GM23338 (cell line): ENCODE measurements around the gene GABPB1.

Experiments used
- CREB1 ChIP-seq: fragments of 250-450 bp; sonication (Bioruptor Pico); IDR thresholded peaks from 2 replicates; pipeline ENCODE4 v1.5.0; 2020; ENCODE audit warnings: low read depth, mild to moderate bottlenecking, moderate library complexity
- ETS1 ChIP-seq: IDR thresholded peaks from 2 replicates; pipeline ENCODE4 v1.6.1; 2016; ENCODE audit warnings: antibody characterized with exemption
- EZH2 ChIP-seq: fragments of 200-600 bp; sonication (generic); IDR thresholded peaks from one replicate; pipeline ENCODE4 v1.8.0; 2017; ENCODE audit warnings: antibody characterized with exemption, mild to moderate bottlenecking, low read depth; ENCODE audit not compliant: unreplicated experiment
- EZH2phosphoT487 ChIP-seq: fragments of 200-600 bp; sonication (generic); IDR thresholded peaks from one replicate; pipeline ENCODE4 v1.8.1; 2018; ENCODE audit warnings: antibody characterized with exemption; ENCODE audit not compliant: unreplicated experiment
- JUNB ChIP-seq: IDR thresholded peaks from one replicate; pipeline ENCODE4 v1.6.1; 2016; ENCODE audit warnings: antibody characterized with exemption; ENCODE audit not compliant: unreplicated experiment
- POLR2AphosphoS5 ChIP-seq: IDR thresholded peaks from 2 replicates; pipeline ENCODE4 v1.6.1; 2016; ENCODE audit warnings: antibody characterized with exemption, low read depth
- ZNF331 ChIP-seq: fragments of 250-450 bp; sonication (Bioruptor Pico); IDR thresholded peaks from 2 replicates; pipeline ENCODE4 v1.5.0; 2020; ENCODE audit warnings: low read depth, mild to moderate bottlenecking, moderate library complexity
- TF ChIP-seq, protein P1 (sequence below), 2 experiments: fragments of 200-600 bp in 1 of 2; sonication (generic) in 1 of 2; conservative IDR thresholded peaks; 2 replicates each; pipeline versions ENCODE4 v1.5.1 to v1.6.1; 2016 to 2017; ENCODE audit warnings: antibody characterized with exemption in 2 of 2, low read depth in 2 of 2, mild to moderate bottlenecking in 2 of 2, moderate library complexity in 1 of 2

- TF ChIP-seq, protein P1, sequence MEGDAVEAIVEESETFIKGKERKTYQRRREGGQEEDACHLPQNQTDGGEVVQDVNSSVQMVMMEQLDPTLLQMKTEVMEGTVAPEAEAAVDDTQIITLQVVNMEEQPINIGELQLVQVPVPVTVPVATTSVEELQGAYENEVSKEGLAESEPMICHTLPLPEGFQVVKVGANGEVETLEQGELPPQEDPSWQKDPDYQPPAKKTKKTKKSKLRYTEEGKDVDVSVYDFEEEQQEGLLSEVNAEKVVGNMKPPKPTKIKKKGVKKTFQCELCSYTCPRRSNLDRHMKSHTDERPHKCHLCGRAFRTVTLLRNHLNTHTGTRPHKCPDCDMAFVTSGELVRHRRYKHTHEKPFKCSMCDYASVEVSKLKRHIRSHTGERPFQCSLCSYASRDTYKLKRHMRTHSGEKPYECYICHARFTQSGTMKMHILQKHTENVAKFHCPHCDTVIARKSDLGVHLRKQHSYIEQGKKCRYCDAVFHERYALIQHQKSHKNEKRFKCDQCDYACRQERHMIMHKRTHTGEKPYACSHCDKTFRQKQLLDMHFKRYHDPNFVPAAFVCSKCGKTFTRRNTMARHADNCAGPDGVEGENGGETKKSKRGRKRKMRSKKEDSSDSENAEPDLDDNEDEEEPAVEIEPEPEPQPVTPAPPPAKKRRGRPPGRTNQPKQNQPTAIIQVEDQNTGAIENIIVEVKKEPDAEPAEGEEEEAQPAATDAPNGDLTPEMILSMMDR (conservative IDR thresholded peaks at IDR 0.05; ENCODE audit: low read depth in 2 of 2): peak; percentile 11 to 28; a peak in 1 of 4 replicates
- no peak for TF ChIP-seq EZH2
- TF ChIP-seq ETS1: no peak
- TF ChIP-seq EZH2phosphoT487: no peak
- no peak for TF ChIP-seq JUNB
- no peak for TF ChIP-seq POLR2AphosphoS5
- no peak for TF ChIP-seq ZNF331 (CRISPR knock-in tag)
- no peak for TF ChIP-seq CREB1 (CRISPR knock-in tag)
These were observed 93.0 kb downstream of the GABPB1 start for GRCh38 chr15:50261981-50262380.
